SK-N-SH (cell line): ENCODE data around the gene GGT7. TPM values are rescaled to one million over a fixed set of nuclear protein-coding genes. Genes with fewer than 3 reads are reported as not detected.

Experiments used
- CTCF ChIA-PET: fragments of 300-600, 350-600 bp; formaldehyde crosslinking; extraction: SDS; loops from one replicate; lab custom pipeline; 2021; lab: Yijun Ruan, JAX
- POLR2A ChIA-PET: fragments of 350-600 bp; sonication (Branson Sonifier 250); formaldehyde crosslinking; extraction: SDS; loops from one replicate; lab custom pipeline; 2020; ENCODE audit warnings: antibody characterized with exemption, inconsistent platforms; lab: Yijun Ruan, JAX
- DNase-seq: peaks from one replicate; pipeline ENCODE4 v3.0.0; 2012
- H2AFZ ChIP-seq: fragments of 200-600 bp; sonication (generic); 2 replicates; pipeline ENCODE4 v1.8.1; 2016; ENCODE audit warnings: antibody characterized with exemption, mild to moderate bottlenecking, low read depth
- H3F3A ChIP-seq: fragments of 200-600 bp; sonication (generic); replicated peaks from 2 replicates; pipeline ENCODE3; 2016; ENCODE audit warnings: antibody characterized with exemption, mild to moderate bottlenecking; ENCODE audit not compliant: insufficient read depth
- H3K27ac ChIP-seq, 2 experiments: fragments of 200-500 bp in 1 of 2; fragments of 200-600 bp in 1 of 2; sonication (Bioruptor generic) in 1 of 2; sonication (generic), shearing (Covaris generic) in 1 of 2; 2 replicates each; pipeline versions ENCODE4 v1.5.1 to v1.6.1; 2014 to 2016; ENCODE audit warnings: low read depth in 2 of 2, inconsistent platforms in 1 of 2, low read length in 1 of 2, mild to moderate bottlenecking in 1 of 2, mixed read lengths in 1 of 2
- H3K27me3 ChIP-seq: fragments of 200-600 bp; sonication (generic), shearing (Covaris generic); 2 replicates; pipeline ENCODE4 v1.6.1; 2016; ENCODE audit warnings: mixed run types; ENCODE audit not compliant: insufficient read depth
- H3K36me3 ChIP-seq, 2 experiments: fragments of 200-500 bp in 1 of 2; fragments of 200-600 bp in 1 of 2; sonication (Bioruptor generic) in 1 of 2; sonication (generic) in 1 of 2; replicated peaks in 1 of 2; 2 replicates each; pipeline versions ENCODE3 to v1.5.1; 2014 to 2016; ENCODE audit warnings: low read length in 1 of 2, mild to moderate bottlenecking in 1 of 2; ENCODE audit not compliant: insufficient read depth in 2 of 2, control insufficient read depth in 1 of 2
- H3K4me1 ChIP-seq, 2 experiments: fragments of 200-500 bp in 1 of 2; fragments of 200-600 bp in 1 of 2; sonication (Bioruptor generic) in 1 of 2; sonication (generic), shearing (Covaris generic) in 1 of 2; 2 replicates each; pipeline versions ENCODE4 v1.5.1 to v1.6.1; 2014 to 2016; ENCODE audit warnings: low read depth in 1 of 2, low read length in 1 of 2, mixed run types in 1 of 2; ENCODE audit not compliant: insufficient read depth in 2 of 2, control insufficient read depth in 1 of 2
- H3K4me2 ChIP-seq: fragments of 200-600 bp; sonication (generic), shearing (Covaris generic); 2 replicates; pipeline ENCODE4 v1.6.1; 2017; ENCODE audit warnings: mixed run types
- H3K4me3 ChIP-seq, 2 experiments: fragments of 200-500 bp in 1 of 2; fragments of 200-600 bp in 1 of 2; sonication (Bioruptor generic) in 1 of 2; sonication (generic), shearing (Covaris generic) in 1 of 2; 2 replicates each; pipeline versions ENCODE4 v1.5.1 to v1.8.1; 2014 to 2016; ENCODE audit warnings: low read depth in 2 of 2, inconsistent platforms in 1 of 2, low read length in 1 of 2, mild to moderate bottlenecking in 1 of 2, mixed read lengths in 1 of 2, moderate library complexity in 1 of 2
- H3K79me2 ChIP-seq: fragments of 200-600 bp; sonication (generic); 2 replicates; pipeline ENCODE4 v1.8.1; 2017; ENCODE audit warnings: mild to moderate bottlenecking; ENCODE audit not compliant: insufficient read depth
- H3K9ac ChIP-seq: fragments of 200-600 bp; sonication (generic); 2 replicates; pipeline ENCODE4 v1.6.1; 2017; ENCODE audit warnings: mixed run types
- H3K9me2 ChIP-seq: fragments of 200-600 bp; sonication (generic); 2 replicates; pipeline ENCODE4 v1.6.1; 2017; ENCODE audit warnings: mixed run types
- H3K9me3 ChIP-seq: fragments of 200-600 bp; sonication (generic); 2 replicates; pipeline ENCODE4 v1.6.1; 2017; ENCODE audit warnings: mixed run types, mild to moderate bottlenecking, moderate library complexity
- H4K20me1 ChIP-seq: fragments of 200-600 bp; sonication (generic); 2 replicates; pipeline ENCODE4 v1.6.1; 2017; ENCODE audit warnings: mild to moderate bottlenecking, mixed run types; ENCODE audit not compliant: insufficient read depth
- ELF1 ChIP-seq: IDR thresholded peaks from 2 replicates; pipeline ENCODE4 v1.4.0; 2012
- EP300 ChIP-seq, 2 experiments: IDR thresholded peaks; 2 replicates each; pipeline versions ENCODE4 v1.4.0 to v1.6.1; 2012; ENCODE audit warnings: borderline replicate concordance in 1 of 2, low read depth in 1 of 2, low read length in 1 of 2
- EZH2phosphoT487 ChIP-seq: fragments of 200-600 bp; sonication (generic); IDR thresholded peaks from 2 replicates; pipeline ENCODE4 v1.6.1; 2017; ENCODE audit warnings: low read depth, mixed run types, mild to moderate bottlenecking, antibody characterized with exemption, moderate library complexity, borderline replicate concordance
- GATA2 ChIP-seq: sonication (generic); formaldehyde crosslinking; IDR thresholded peaks from 2 replicates; pipeline ENCODE4 v1.5.0; 2020; ENCODE audit warnings: mild to moderate bottlenecking, missing genetic modification reagents
- IRF3 ChIP-seq: fragments of 150-350 bp; IDR thresholded peaks from 2 replicates; pipeline ENCODE4 v1.6.1; 2016; ENCODE audit warnings: mild to moderate bottlenecking, low read depth, low read length
- MEF2A ChIP-seq: IDR thresholded peaks from 2 replicates; pipeline ENCODE4 v1.4.0; 2012; ENCODE audit warnings: low read depth, borderline replicate concordance
- MXI1 ChIP-seq: IDR thresholded peaks from 2 replicates; pipeline ENCODE4 v1.6.1; 2012; ENCODE audit warnings: mild to moderate bottlenecking, low read depth, low read length, improper control_type of control experiment
- NRF1 ChIP-seq: IDR thresholded peaks from 2 replicates; pipeline ENCODE4 v1.6.1; 2012; ENCODE audit warnings: low read depth, mild to moderate bottlenecking, low read length
- POLR2AphosphoS5 ChIP-seq: IDR thresholded peaks from 2 replicates; pipeline ENCODE4 v1.6.1; 2012; ENCODE audit warnings: low read depth, low read length
- RFX5 ChIP-seq: IDR thresholded peaks from 2 replicates; pipeline ENCODE4 v1.6.1; 2012; ENCODE audit warnings: mild to moderate bottlenecking, improper control_type of control experiment, low read length
- SMC3 ChIP-seq: IDR thresholded peaks from 2 replicates; pipeline ENCODE4 v1.6.1; 2012; ENCODE audit warnings: low read depth, low read length, improper control_type of control experiment
- TAF1 ChIP-seq: IDR thresholded peaks from 2 replicates; pipeline ENCODE4 v1.6.1; 2012; ENCODE audit warnings: low read depth, mild to moderate bottlenecking, low read length, moderate library complexity, borderline replicate concordance
- TCF12 ChIP-seq: IDR thresholded peaks from 2 replicates; pipeline ENCODE4 v1.4.0; 2012
- TEAD4 ChIP-seq: IDR thresholded peaks from 2 replicates; pipeline ENCODE4 v1.4.0; 2012; ENCODE audit warnings: mild to moderate bottlenecking, borderline replicate concordance; ENCODE audit not compliant: insufficient read depth
- ZBTB33 ChIP-seq: IDR thresholded peaks from 2 replicates; pipeline ENCODE4 v1.4.0; 2012; ENCODE audit warnings: low read depth, borderline replicate concordance
- WGBS: methylation state at CpG from one replicate; pipeline ENCODE4 v1.1.6; 2017; ENCODE audit warnings: low lambda C conversion rate; 5-methylcytosine and 5-hydroxymethylcytosine counted together
- polyA plus RNA-seq, 3 experiments: library from polyadenylated mRNA; depleted of rRNA; stranded (reverse); fragments of >200 nt; gene quantifications; 2 replicates each; pipeline ENCODE4 v1.2.3, GENCODE V29; 2012

The GGT7 gene
- polyA plus RNA-seq, 1 of the 3 experiments (the other 2 are of a cell fraction): 22.5 TPM

GRCh38 chr20:34859826-34860545, 12.7 kb downstream of the GGT7 start:
- Histone ChIP-seq H3K9me2 (no peaks in the 10 kb centered on the region), H3K79me2 (no peaks in the 10 kb centered on the region), H3K9ac (no peak overlapping the region), H3K4me1 (no peaks in the 10 kb centered on the region), H4K20me1 (no peaks in the 10 kb centered on the region), H3K36me3 (peaks cover 8 to 31% of the 10 kb centered on the region in 2 experiments), H3K27me3 (no peaks in the 10 kb centered on the region), H3K9me3 (no peaks in the 10 kb centered on the region), H2AFZ (no peak overlapping the region), H3F3A (no peaks in the 10 kb centered on the region), H3K4me3 (no peak overlapping the region), H3K4me2 (no peak overlapping the region), H3K27ac (no peak overlapping the region)
- no peak for TF ChIP-seq RFX5
- TF ChIP-seq POLR2AphosphoS5: no peak
- no peak for TF ChIP-seq IRF3
- TF ChIP-seq NRF1: no peak
- TF ChIP-seq MEF2A: no peak
- TF ChIP-seq GATA2 (CRISPR knock-in tag): no peak
- no peak for TF ChIP-seq TEAD4
- TF ChIP-seq ZBTB33: no peak
- TF ChIP-seq MXI1: no peak
- TF ChIP-seq SMC3: no peak
- no peak for TF ChIP-seq EZH2phosphoT487
- no peak for TF ChIP-seq TCF12
- TF ChIP-seq TAF1: no peak
- TF ChIP-seq EP300 (IDR thresholded peaks at IDR 0.05; ENCODE audit: borderline replicate concordance in 1 of 2, low read depth in 1 of 2, low read length in 1 of 2): no peak
- no peak for DNase-seq
- WGBS: 85% methylated on average over 9 of the region's 9 CpGs
- POLR2A ChIA-PET: no interaction called here
- CTCF ChIA-PET: interaction anchor here (1.2 kb wide), 1 partner anchor 13 kb away, joined by 3 read pairs; the partner anchor contains the start of gene GGT7

- Histone ChIP-seq H3K36me3 (peaks cover 8 to 36% of the 10 kb centered on the region in 2 experiments), H2AFZ (no peak overlapping the region), H3K27ac (no peak overlapping the region), H4K20me1 (no peaks in the 10 kb centered on the region)
- TF ChIP-seq ELF1: no peak
- no peak for TF ChIP-seq ZBTB33
- TF ChIP-seq EZH2phosphoT487: no peak
- TF ChIP-seq, all 33 proteins: peak for 0
- no peaks in the 10 kb centered on the region for H3F3A ChIP-seq
- H3K9me2 ChIP-seq: no peaks in the 10 kb centered on the region
- ChIA-PET POLR2A (no interaction called here), CTCF (interaction anchor here (2.4 kb wide), 1 partner anchor 15 kb away, joined by 5 read pairs; no protein-coding TSS in a partner anchor)
- H3K27me3 ChIP-seq: no peaks in the 10 kb centered on the region
- no peak for DNase-seq
- no peak overlapping the region for H3K4me2 ChIP-seq
- H3K9me3 ChIP-seq: no peaks in the 10 kb centered on the region
- H3K4me1 ChIP-seq: no peaks in the 10 kb centered on the region
- H3K79me2 ChIP-seq: no peaks in the 10 kb centered on the region
- WGBS: 96% methylated on average over 22 of the region's 26 CpGs
- H3K9ac ChIP-seq: no peak overlapping the region
- H3K4me3 ChIP-seq: no peak overlapping the region
Measured at GRCh38 chr20:34859367-34859766, 13.3 kb downstream of the GGT7 start.
